NCI-H2081 (cell line): ENCODE data around the gene MUSK.
A peak's percentile ranks its signal among the peaks of the same experiment; 100 is the strongest.

Experiments used
- DNase-seq, 2 experiments: peaks; one replicate each; lab custom pipeline; 2025; lab: John Stamatoyannopoulos, UW

Gene MUSK

GRCh38 chr9:110668570-110669167, at the start of gene MUSK:
Gene MUSK, plus strand, starts transcription at chr9:110668791. Its CDS starts 114 bp downstream, at chr9:110668905.
- no peak for DNase-seq

- no peak for DNase-seq
Observed at GRCh38 chr9:110619831-110620230, 48.8 kb upstream of the MUSK start.

DNA sequence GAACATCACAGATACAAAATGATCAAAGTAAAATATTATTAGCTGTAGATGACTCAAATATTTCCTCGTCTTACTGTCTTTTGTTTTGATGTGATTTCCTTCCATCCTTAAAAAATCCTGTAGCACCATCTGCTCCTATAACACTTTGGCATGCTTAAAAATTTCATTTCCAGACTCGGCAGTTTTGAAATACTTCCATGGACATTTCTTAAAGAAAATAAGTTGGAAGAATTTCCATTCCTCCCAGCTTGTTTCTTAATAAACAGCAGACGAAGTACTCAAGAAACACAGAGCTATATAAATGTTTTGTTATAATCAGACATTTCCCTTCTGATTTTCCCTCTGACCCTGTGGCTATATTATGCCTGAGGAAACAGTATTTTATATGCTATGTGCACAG, 47.9 kb upstream of the MUSK start:
- no peak for DNase-seq

- no peak for DNase-seq
Observed at GRCh38 chr9:110622368-110622767, 46.2 kb upstream of the MUSK start.

GRCh38 chr9:110623462-110624025, 45.0 kb upstream of the MUSK start:
- peak; percentile 39 to 42 for DNase-seq

DNA sequence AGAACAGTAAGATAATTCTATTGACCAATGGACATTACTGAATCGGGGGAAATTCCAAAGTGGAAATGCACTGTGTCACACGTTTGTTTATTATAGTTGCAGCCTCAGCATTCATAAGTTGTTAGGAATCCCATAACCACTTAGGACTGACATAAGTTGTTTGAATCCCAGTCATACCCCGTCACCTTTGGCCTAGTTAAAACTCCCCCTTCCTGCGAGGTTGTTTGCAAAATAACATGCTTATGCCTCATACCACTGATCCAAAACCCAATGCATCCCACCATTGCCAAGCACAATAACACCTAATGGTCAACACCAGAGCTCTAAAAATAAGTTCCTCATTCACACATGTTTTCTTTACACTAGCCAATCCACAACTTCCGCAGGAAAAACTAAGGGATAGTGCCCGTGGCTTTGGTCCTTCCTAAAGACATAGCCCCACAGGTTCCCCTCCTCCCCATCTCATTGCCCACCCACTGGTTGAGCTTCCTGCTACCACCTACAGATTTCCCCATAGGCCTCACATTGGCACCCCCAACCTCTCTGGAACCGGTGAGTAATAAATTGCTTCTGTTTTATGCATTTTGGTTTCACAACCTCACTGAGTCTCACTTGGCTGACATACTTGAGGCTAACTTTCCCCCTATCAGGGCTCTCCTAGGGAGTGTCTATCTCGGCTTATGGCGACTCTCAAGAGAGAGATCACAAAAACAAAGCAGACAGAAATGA, 42.3 kb upstream of the MUSK start:
- DNase-seq: no peak

DNA sequence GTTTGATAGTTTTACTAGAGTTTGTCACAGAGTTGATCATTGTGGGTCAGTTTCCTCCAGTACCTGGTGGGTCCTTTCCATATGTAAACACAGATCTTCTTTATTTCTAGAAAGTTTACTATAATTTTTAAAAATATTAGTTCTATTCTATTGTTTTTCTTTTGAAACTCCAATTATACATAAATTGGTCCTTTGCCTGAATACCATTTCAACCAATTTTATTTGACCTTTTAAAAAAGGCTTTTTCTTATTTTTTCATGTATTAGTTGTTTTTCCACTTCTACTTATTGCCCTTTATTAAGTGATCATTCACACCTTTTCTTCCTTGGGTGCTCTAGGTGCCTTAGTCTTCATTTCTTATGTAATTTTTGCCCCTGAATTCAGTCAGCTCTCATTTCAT, 33.0 kb upstream of the MUSK start:
- no peak for DNase-seq

GRCh38 chr9:110638381-110638954, 30.1 kb upstream of the MUSK start:
- DNase-seq: no peak

DNA sequence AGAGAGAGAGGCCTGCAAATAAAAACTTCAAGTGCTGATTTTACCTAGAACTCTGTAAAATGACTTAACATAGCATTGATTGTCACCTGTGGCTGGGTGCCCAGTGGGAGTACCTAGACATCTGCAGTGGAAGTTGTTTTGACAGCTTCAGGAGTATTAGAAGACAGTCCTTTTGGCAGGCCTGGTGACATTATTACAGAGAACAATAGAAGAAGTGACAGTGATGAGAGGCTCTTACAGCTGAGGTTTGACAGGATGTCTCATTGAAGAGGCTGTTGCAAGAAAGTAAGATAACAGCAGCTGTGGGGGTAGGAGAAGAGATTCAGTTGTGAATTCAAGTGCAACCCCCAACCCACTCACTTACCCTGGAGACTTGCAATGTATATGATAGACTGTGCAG, 27.9 kb upstream of the MUSK start:
- DNase-seq: no peak

GRCh38 chr9:110641293-110641692, 27.3 kb upstream of the MUSK start:
- no peak for DNase-seq

DNA sequence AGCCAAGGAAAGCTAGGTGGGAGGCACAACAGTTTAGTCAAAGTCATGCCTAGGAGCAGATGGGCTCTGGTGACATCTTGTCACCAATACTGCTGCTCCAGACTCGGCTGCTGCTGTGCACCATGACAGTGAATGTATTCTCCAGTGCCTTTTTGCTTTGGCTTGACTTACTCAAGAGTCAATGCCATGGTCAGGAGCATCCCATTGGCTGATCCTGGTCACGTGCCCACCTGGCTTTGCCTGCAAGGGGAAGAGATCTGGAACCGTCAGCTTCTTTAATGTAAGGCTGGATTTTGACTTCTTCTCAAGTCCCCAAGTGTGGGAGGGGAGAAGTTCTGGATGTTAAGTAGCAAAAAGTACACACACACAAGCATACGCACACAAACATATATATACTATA, 19.9 kb upstream of the MUSK start:
- no peak for DNase-seq

DNA sequence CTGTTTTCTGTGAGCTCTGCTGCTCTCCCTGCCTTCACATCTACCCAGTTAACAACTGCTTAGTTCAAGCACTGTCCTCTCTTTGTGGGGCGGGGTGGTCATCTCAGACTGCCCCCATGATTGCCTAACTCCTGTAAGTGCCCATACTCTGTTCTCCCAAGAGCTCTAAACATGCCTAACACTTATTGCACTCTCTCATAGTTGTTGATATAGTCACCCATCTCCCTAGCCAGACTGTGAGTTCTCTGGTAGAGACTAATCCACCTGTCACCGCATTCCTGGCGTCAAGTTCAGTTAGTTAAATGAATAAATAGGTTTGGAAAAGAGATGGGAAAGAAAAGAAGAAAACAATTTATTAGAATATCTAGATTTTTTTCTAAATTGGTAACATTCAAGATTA, 18.3 kb upstream of the MUSK start:
- DNase-seq: no peak

- no peak for DNase-seq
Observed at GRCh38 chr9:110650991-110651411, 17.6 kb upstream of the MUSK start.

GRCh38 chr9:110655754-110656641, 12.6 kb upstream of the MUSK start:
- no peak for DNase-seq

DNA sequence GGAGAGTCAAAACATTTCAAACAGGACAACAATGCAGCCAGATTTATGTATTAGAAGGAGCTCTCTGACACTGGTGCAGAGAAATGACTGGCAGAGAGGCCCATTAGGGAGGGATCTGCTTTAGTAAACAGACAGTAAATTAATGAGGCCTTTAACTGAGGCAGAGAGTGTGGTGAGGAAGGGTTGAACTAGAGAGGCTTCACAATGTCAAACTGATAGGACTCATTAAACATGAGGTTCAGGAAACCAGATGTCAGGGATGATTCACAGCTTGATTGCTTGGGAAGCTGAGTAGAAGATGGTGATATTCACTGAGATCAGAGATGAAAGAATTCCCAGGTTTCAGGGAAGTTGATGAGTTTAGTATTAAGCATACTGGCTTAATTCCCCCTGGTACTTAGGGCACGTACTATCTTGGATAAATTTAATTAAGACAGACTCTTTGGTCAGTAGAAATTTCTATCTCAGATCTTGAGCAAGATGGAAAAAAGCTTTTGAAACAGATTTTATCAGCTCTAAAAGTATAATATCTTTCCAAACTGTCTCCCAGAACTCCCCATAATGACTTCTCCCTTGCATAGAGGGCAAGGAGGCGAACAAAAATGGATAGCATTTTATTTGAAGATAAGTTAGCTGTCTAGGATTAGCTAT, 8.6 kb upstream of the MUSK start:
- DNase-seq: no peak

GRCh38 chr9:110669433-110669832, 842 bp downstream of the MUSK start:
- no peak for DNase-seq

DNA sequence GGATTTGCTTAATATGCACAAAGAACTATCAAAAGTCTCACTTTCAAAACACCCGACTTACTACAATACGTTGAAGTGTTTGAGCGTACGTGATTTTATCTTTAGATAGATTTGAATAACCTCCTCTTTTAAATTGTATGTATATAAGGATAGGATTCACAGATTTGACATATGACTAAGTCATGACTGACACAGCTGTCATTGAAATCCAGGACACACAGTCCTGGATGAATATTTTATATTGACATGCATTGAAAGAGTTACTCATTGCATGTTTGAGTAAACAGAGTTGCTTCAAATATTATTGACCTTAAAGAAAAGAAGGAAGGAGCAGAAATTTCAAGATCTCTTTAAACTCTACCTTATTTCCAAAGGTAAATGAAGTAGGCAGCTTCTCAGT, 3.3 kb downstream of the MUSK start:
- DNase-seq: no peak

DNA sequence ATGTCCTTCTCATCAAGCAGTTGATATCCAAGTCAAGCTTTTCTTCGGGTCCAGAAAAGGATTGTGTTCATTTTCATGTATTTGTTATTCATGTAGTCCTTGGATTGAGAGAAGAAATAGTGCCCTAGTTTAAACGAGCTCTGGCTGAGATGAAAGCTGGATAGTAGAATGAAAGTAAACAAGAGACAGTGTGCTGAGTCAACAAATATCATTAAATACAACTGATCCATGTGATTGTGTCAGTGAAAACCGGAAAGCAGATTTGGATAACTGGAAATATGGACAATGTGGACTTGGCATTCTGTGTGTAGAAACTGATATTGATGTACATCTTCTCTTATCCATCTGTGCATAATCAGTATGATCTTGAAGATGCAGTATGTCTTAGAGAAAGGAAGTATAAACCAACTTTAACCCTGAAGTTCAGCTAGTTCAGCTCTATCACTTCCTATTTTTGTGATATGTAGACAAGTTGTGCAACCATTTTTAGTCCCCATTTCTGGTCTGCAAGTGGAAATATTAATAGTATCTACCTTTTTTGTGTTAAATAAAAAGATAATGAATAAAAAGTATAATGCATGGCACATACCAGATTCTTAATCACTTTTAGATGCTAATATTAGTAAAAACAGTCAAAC, 4.4 kb downstream of the MUSK start:
- no peak for DNase-seq

DNA sequence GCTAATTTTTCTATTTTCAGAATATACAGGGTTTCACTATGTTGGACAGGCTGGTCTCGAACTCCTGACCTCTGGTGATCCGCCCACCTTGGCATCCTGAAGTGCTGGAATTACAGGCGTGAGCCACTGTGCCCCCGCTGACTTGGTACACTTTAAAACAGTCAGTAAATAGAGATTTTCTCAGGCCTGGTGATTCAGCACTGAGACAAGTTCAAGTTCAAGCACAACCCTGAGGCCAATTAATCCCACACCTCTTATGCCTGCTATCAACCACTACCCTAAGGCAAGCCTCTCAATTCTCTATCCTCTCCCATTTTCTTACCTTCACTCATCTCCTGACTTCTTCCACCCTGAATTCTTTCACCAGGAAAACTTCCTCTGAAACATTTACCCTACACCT, 18.9 kb downstream of the MUSK start:
- DNase-seq: no peak

- no peak for DNase-seq
Observed at GRCh38 chr9:110688329-110688728, 19.7 kb downstream of the MUSK start.

GRCh38 chr9:110691002-110691549, 22.5 kb downstream of the MUSK start:
- no peak for DNase-seq
